ENCODE data around the gene SIRT3.
"Not testable (repeated sequence)": the region's sequence is repeated elsewhere in the genome, so short reads cannot be mapped to it uniquely, and the experiment has no call there.

SIRT3 gene

DNA sequence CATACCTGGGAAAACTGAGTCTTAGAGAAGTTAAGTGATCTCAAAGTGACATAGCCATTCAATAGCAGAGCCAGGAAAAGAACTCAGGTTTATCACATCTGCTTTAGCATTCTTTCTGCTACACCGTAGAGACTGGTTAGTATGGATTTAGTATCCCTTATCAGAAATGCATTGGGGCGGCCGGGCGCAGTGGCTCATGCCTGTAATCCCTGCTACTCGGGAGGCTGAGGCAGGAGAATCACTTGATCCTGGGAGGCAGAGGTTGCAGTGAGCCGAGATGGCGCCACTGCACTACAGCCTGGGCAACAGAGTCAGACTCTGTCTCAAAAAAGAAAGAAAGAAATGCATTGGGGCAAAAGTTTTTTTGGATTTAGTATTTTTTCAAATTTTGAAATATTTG, 2.2 kb upstream of the SIRT3 start:
- not testable (repeated sequence) for DNase-seq

DNA sequence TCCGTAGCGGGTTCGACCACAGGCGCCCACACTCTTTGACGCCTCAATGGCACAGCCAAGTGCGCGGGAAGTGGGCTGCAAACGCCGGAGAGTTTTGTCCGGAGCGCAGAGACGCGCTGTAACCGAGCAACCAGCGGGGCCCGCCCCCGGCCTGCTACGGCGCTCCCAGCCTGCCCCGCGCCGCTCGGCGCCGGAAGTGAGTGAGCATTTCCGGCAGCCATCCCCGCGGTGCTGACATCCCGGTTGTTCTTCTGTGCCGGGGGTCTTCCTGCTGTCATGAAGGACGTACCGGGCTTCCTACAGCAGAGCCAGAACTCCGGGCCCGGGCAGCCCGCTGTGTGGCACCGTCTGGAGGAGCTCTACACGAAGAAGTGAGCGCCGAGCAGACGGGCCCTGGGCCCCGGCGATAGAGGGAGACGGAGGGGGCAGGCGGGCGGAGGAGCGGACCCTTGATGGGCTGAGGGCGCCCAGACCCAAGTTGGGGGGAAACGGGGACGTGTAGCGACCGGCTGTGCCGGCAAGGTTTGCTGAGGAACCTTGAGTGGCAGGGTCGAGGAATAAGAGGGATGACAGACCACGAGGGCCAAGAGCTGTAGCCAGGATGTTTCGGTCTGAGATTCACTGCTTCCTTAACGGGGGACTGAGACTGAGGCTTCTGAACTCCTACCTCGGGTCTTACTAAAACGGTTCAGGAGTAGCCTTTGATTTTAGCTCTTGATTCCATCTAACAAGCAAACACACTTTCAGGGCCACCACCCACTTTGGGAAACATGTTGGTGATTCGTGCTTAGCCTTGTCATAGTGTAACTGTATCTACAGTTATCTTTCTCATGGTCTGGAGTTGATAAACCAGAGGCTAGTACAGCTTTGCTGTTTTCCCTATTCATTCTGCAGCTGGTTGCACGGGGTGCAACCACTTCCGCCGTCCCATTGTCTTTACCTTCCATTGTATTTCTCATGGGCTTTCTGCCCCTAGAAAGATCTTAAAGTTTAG, 929 bp upstream of the SIRT3 start, which contains the start of gene PSMD13:
PSMD13 (plus strand) TSS at position 203 of the 994 bp plus-strand sequence; CDS start at position 277, 74 bp downstream.
- peak; percentile 85 for DNase-seq

DNA sequence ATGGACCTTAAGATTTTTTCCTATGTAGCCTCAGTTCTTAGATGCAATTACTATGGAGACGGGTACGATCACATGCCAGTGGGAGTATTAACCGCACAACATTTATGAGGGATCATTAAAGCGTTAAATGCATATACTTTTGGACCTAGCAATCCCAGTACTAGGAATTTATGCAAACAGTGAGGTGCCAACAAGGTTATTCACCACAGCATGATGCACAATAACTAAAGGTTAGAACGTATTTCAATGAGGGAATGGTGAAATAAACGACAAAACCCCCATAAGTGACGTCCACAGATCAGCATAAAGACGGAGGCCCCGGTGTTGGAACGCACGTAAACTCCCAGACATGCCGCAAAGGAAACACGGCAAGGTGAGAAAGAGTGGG, 539 bp downstream of the SIRT3 start:
- DNase-seq, result no peak

DNA sequence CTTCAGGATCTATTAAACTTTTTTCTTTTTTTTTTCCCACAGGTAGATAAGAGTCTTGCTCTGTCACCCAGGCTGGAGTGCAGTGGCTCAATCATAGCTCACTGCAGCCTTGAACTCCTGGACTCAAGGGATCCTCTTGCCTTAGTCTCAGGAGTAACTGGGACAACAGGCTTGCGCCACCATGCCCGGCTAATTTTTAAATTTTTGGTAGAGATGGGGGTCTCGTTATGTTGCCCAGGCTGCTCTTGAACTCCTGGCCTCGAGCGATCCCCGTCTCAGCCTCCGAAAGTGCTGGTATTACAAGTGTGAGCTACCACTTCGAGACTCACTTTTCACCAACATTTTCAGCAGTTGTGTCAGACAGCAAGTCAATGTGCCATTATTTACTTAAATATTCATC, 962 bp downstream of the SIRT3 start:
- DNase-seq, result no peak

DNA sequence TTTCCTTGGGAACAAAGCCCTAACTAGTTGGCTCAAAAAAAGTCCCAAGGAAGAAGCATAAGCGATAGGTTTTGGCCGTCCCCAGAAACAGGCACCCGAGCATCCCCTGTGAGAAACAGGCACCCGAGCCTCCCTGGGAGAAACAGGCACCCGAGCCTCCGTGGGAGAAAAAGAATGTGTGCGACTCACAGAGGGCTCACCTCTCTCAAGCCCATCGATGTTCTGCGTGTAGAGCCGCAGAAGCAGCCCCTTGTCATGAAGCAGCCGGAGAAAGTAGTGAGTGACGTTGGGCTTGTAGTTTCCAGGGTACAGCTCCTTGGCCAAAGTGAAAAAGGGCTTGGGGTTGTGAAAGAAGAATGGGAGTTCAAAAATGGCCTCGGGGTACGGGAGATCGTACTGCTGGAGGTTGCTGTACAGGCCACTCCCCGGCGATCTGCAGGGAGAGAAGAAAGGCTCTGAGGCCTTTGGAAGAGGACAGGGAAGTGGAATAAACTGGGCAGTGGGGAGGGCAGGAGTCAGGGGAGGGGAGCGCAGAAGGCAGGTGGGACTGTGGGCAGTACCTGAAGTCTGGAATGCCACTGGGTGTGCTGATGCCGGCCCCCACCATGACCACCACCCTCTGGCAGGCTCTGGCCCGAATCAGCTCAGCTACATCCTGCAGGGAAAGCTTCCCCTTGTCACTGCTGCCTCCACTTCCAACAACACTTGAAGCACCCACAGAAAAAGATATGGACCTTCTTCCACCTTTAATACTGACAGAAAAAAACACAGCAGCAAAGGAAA, 3.2 kb downstream of the SIRT3 start:
- no peak for DNase-seq

DNA sequence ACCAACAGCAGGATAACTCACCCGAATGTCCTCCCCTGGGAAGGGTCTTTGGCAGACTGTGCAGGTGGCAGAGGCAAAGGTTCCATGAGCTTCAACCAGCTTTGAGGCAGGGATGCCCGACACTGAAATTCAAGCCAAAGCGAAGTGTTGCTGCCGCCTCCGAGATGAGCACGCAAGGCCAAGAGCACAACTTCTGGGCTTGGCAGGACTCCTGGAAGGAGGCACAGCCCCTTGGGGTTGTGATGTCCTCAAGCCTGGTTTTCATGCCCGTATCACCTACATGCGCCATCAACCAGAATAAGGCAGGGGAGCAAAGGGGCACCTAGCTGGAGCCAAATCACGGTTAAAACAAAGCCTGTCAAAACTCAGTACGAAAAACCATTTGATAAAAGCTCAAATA, 5.7 kb downstream of the SIRT3 start:
- no peak for DNase-seq

DNA sequence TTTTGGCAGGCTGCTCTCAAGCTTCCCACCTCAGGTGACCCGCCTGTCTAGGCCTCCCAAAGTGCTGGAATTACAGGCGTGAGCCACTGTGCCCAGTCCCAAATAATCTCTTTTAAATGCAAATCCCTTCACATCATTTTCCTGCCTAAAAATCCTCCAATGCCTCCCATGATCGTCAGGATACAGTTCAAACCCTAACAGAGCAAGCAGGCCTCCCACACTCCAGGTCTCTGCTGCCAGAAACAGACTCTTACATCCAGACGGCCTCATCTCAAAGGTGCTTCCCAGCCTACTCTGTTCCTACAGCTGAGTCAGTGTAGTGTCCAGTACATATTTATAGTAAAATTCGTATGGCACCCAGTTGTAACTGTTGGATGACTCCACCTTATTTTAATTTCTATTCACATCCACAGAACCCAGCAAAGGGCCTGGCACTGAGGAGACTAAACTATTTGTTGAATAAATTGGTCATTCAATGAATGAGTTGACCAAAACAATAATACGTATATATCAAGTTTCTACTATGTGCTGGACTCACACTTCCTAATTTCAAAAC, 8.2 kb downstream of the SIRT3 start:
- DNase-seq, result no peak

DNA sequence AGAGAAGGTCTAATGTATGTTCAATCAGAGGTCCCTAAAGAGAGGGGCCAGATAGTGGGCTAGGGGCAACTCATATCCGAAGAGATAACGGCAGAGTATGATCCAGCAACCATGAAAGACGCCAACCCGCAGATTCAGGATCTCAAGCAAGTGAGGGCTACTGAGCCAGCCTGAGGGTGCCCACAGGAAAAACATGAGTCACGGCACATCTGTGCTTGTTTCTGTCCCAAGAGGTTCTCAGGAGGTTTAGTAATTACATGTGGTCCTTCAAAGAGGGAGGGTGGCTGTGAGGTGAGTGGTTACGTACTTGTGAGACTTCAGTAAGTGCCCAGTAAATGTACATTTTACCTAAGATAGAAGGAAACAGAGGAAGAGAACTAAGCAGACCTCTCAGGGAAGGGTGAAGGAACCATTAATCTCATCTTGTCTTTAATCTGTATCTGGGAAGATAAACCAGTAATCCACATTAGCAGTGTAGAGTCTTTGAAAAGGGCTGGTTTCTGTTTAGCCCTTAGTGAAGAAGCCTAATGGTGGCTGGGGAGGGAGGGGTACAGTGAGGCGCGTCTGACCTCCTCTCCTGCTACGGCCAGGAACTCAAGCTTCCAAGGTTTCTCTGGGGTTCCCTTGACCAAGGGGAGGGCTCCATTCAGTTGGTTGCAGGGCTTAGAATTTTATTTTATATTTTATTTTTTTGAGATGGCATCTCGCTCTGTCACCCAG, 10.2 kb downstream of the SIRT3 start:
- DNase-seq, result no peak

DNA sequence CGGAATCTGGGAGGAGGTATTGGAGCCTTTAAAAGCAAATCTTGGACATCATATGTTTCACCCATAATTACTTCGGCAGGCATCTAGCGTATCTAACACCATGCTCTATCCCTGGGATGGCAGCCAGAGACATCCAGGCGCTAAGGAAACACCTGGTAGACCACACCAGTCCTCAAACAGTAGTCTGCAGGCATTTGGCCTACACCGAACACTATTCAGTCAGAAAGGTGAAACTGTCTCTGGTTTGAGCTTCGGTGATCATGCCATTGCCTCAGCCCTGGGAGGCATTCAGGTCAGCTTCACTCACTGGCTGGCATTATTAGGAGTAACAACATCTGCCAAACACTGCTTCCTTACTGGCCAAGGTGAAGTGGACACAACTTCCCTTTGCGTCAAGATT, 11.7 kb downstream of the SIRT3 start:
- DNase-seq, result no peak

DNA sequence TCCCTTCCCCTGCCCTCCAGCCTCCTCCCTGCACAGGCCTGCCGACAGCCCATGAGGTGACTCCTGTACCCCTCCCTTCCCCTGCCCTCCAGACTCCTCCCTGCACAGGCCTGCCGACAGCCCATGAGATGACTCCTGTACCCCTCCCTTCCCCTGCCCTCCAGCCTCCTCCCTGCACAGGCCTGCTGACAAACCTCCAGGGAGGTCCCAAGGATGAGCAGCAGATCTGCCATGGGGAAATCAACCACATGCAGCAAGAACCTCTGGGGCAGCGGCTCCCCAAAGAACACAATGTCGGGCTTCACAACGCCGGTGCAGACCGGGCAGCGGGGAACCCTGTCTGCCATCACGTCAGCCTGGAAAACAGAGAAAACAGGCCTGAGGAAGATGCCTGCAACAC, 12.3 kb downstream of the SIRT3 start:
- DNase-seq, result no peak

DNA sequence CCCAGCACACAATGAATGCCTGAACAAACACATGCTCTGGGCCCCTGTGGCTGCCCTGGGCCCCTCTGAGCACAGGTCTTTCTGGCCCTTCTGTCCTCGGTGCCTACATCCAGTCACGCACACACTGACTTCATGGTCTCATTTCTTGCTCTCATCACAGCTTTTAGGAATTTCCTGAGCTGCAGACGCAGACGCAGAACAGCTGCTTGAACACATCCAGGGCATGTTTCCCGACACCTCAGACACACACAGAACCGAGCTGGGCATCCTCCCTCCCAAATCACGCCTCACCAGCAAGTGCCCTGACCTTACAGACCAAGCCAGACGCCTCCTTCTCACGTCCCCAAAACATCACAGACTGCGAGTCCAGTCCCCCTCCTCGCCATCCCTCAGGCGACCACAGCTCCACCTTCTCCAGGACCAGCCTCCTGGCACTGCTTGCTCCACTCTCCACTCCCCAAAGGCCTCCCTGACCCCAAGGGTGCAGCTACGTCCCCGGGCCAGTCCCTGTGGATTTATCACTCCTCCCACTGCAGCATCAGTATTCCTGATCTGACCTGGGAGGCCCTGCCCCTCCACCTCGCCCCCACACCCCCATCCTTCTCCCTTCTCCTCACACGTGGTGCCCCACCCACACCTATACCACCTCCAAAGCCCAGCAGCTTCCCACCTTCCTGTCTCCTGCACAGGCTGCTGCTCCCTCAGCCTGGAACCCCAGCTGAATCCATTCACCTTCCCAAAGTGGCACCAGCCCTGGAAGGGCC, 12.9 kb downstream of the SIRT3 start:
- DNase-seq, result no peak

DNA sequence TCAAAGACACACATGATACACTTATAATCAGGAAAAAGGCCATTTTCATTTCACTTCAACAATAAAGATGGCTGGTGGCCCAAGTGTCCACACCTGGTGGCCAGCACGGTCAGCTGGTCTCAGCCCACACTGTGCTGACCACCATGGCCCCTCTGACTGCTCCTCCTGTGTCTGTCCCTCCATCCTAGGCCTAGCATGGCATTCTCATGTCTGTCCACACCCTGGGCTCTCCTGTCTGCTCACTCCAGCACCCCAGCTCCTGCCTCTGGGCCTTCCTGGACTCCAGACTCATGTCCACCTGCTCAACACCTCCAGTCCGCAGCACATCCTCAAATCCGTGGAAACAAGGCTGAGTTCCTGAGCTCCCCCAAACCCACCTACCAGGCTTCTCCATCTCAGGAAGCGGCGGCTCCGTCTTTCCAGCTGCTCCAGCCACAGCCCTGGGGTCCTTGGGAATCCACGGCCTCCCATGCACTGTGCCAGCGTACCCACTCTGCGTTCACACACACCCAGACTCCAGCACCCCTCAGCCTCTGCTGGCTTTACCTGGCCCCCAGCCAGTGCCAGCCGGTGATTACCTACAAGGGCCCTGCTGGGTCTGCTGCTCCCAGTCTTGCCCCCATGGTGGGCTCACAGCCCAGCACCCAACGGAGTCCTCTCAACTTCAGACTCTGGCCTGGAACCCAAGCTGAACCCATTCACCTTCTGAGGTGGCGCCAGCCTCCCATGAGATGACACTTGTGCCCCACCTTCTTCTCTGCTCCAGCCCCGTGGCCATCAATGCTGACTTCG, 13.9 kb downstream of the SIRT3 start:
- no peak for DNase-seq

DNA sequence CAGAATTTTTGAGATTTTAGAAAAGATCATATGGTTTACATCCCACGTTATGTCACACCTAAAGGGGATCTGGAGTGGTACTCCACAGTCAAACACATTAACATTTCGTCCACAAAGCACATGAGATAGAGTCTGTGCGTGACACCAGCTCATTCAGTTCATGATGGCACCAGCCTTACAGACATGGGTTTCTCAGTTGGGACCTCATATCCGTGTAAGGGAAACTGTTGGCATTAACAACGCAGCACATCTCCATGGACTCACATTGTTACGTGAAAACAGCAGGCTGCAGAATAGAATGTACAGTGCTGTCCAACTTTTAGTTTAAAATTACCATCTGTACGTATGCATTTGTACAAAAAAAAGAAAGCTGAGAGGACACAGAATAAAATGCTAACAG, 14.6 kb downstream of the SIRT3 start:
- no peak for DNase-seq

DNA sequence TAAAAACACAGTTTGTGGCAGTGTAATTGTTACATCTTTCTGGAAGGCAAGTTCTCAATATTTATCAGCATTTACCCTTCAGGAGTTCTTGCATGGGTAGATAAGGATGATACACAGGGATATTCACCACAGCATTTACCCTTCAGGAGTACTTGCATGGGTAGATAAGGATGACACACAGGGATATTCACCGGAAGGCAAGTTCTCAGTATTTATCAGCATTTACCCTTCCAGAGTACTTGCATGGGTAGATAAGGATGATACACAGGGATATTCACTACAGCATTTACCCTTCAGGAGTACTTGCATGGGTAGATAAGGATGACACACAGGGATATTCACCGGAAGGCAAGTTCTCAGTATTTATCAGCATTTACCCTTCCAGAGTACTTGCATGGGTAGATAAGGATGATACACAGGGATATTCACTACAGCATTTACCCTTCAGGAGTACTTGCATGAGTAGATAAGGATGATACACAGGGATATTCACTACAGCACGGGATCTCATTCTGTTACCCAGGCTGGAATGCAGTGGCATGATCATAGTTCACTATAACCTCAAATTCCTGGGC, 15.4 kb downstream of the SIRT3 start:
- not testable (repeated sequence) for DNase-seq

DNA sequence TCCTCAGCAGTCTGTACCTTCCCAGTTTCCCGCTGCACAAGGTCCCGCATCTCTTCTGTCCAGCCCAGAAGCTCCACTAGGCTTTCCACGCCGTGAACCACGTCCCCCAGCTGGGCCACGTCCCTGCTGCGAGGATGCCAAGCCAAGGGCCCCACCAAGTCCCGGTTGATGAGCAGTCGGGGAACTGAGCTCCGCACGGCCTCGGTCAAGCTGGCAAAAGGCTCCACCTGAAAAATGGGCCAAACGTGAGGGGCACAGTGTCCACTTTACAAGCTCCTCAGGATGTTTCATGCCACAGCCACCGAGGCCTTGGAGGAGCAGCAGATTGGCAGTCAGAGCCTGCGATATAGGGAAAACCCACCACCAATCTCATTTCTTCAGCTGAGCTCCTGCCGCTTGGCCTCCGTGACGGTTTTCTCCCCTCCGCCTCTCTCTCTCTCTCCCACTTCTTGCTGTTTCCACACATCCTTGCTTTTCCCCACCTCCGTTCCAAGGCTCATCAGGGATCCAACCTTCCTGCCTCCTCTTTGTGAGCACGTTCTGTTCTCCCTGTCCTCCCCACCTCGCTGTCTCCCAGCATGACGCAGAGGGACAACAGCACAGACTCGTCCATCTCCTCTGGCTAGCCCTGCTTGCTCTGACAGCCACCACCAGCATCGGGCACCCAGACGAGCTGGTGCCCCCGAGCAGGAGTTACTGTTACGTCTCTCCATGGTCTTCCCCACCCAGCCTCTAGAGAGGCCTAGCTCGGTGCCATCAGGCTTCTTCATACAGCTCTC, 17.1 kb downstream of the SIRT3 start:
- no peak for DNase-seq

DNA sequence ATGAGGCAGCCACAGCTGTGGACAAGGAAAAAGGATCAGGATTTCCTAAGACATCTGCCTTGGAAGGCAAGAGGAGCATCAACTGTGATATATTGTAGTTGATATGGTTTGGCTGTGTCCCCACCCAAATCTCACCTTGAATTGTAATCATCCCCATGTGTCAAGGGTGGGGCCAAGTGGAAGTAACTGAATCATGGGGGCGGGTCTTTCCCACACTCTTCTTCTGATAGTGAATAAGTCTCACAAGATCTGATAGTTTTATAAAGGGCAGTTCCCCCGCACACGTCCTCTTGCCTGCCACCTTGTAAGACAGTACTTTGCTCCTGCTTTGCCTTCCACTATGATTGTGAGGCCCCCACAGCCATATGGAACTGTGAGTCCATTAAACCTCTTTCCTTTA, 18.4 kb downstream of the SIRT3 start:
- DNase-seq, result no peak

DNA sequence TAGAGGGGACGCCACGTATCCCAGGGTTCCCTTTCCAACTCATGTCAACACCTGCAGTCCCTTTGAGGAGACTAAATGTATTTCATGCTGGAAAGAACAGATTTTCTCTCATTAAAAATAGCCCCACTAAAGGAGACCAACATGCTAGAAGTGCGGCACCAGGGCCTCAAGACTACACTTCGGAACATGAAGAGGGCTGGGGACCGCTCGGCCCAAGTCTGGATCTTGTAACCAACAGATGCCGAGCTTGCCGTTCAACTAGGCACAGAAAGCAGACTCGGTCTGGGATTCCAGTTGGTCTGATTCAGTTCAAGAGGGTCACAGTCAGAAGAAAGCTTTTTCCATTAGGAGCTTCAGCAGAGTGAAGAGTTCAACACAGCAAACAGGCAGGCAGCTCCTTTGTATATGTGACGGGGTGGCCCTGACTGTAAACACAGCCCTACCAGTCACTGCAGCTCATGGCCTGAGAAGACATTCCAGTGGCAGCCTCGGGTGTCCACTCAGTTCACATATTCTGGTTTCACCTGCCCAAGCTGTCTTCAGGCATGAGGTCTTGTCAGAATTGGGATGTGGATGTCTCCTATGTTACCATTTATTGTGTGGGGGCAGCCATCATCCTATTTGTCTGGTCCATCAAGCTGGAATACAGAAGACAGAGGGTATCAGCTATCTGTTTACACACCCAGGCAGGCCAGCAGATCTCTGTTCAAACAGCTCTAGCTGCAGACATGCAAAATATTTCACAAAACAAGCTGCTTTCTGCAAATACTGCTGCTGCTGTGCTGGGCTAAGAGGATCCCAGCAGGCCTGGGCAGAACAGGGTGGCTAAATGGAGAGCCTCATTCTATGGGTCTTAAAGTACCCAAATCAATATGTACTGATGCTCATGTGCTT, 19.8 kb downstream of the SIRT3 start:
- no peak for DNase-seq

DNA sequence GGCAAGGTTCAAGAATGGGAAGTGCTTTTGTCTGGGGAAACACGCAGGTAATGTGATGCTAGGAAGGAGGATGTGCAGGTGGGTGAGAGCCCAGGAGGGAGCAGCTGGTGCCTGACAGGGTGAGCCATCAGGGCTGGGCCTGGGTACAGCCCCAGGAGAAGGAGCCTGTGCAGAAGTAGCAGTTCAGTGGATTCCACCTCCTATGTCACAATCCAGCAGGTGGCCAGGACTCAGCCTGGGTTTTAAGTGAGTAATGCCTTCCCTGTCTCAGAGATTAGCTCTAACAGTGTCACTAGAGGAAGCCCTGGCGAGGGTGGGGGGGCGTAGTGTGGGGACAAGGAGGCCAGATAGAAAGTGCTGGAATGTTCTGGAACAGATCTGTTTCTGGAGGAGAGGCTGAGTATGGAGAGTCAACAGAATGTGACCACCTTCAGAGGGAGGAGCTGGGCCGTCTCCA, 20.5 kb downstream of the SIRT3 start:
- no peak for DNase-seq

DNA sequence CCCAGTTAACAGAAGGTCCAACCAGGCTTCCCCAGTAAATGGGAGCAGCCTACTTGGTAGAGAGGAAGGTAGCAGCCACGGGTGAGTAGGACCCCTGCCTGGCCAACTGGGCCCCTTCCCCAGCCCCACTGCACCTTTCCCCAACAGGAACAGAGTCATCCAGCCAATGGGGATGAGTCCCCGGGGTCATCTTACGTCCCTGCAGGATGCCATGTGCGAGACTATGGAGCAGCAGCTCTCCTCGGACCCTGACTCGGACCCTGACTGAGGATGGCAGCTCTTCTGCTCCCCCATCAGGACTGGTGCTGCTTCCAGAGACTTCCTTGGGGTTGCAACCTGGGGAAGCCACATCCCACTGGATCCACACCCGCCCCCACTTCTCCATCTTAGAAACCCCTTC, 22.1 kb downstream of the SIRT3 start:
- DNase-seq, result no peak
